OCI-LY7 (cell line): ENCODE measurements around the gene STPG1.

Experiments used
- CTCF ChIP-seq: fragments of 200-600 bp; sonication (generic); conservative IDR thresholded peaks from 2 replicates; pipeline ENCODE4 v1.5.1; 2014; ENCODE audit warnings: mild to moderate bottlenecking, antibody characterized with exemption, low read length, moderate library complexity, mixed read lengths
- EZH2phosphoT487 ChIP-seq: fragments of 200-600 bp; sonication (generic); IDR thresholded peaks from 2 replicates; pipeline ENCODE4 v1.6.1; 2018; ENCODE audit warnings: low read depth, borderline replicate concordance, mild to moderate bottlenecking, mixed run types, antibody characterized with exemption, low read length, moderate library complexity, mixed read lengths

- TF ChIP-seq CTCF (no peak), EZH2phosphoT487 (no peak)
Observed at GRCh38 chr1:24341260-24341659, 72.3 kb downstream of the STPG1 start.
